Hindlimb muscle (tissue), 1 donor: ENCODE measurements around the gene HADHB. TPM values are rescaled to one million over a fixed set of nuclear protein-coding genes. Genes with fewer than 3 reads are reported as not detected.
"Not testable (repeated sequence)": the region's sequence is repeated elsewhere in the genome, so short reads cannot be mapped to it uniquely, and the experiment has no call there.

Experiments
- DNase-seq: peaks from one replicate; pipeline ENCODE4 v3.0.0-alpha.2; 2013
- polyA plus RNA-seq: library from polyadenylated mRNA; unstranded; fragments of 120-200 nt; gene quantifications from one replicate; pipeline ENCODE4 v1.2.1, GENCODE V29; 2013; ENCODE audit not compliant: insufficient read length

HADHB gene
- polyA plus RNA-seq, 1 donor, result 99.1 TPM

- DNase-seq, result no peak
Observed at GRCh38 chr2:26330604-26331003, 85.9 kb downstream of the HADHB start.

DNA sequence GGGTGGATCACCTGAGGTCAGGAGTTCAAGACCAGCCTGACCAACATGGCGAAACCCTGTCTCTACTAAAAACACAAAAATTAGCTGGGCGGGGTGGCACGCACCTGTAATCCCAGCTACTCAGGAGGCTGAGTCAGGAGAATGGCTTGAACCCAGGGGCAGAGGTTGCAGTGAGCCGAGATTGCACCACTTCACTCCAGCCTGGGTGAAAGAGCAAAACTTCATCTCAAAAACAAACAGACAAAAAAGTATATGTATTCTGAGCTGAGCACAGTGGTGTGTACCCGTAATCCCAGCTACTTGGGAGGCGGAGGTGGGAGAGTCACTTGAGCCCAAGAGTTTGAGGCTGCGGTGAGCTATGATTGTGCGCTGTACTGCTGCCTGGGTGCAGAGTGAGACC lies 86.6 kb downstream of the HADHB start:
- not testable (repeated sequence) for DNase-seq

DNA sequence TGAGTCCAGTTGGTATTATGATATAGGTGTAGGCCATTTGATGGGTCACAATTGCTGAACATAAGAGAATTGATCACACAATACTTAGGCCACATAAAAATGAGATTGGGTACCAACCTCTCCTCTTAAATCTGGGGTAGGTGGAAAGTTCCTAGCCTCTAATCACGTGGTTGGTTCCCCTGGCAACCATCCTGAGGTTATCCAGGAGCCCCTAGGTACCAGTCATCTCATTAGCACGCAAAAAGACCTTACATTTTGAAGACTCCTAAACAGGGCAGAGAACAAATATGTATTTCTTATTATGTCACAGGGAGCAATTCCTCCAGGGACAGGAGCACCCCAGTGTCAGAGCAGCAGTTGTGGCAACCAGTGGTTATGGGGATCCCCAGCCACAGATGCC lies 88.6 kb downstream of the HADHB start:
- DNase-seq, result no peak

DNA sequence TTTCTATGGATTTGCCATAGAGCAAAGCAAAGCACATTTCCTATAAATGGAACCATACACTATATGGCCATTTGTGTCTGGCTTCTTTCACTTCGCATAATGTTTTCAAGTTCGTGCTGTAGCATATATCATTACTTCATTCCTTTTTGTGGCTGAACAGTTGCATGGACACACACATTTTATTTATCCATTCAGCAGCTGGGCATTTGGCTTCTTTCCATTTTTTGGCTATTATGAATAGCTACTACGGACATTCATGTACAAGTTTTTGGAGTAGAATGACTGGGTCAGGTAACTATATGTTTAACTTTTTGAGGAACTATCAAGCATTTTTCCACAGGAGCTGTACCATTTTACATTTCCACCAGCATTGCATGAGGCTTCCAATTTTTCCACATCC lies 90.5 kb downstream of the HADHB start:
- peak; percentile 13 for DNase-seq

DNA sequence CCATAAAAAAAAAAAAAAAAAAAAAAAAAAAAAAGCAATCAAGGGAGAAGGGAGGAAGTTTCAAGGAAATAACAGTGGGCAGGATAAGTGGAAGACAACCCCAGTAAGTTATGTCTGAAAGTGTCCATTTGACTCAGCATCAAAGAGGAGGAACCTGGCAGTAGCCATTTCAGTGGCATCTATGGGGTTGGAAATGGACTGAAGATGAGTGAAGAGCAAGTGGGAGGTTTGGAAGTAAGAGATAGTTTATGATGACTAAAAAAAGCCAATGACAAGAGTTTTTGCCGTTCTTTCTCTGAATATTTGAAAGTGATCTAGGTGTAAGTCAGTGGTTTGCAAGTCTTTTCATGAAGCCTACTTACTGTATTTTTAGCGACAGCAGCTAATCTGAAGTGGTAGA lies 92.0 kb downstream of the HADHB start:
- no peak for DNase-seq

- no peak for DNase-seq
Observed at GRCh38 chr2:26337298-26337697, 92.6 kb downstream of the HADHB start.

Other genes starting within 250 kb of the HADHB start
- 95.1 TPM for gene RAB10, start 210.9 kb upstream of the HADHB start, polyA plus RNA-seq
- 5.2 TPM for gene GAREM2, start 71.9 kb upstream of the HADHB start, polyA plus RNA-seq
- gene HADHA, start 307 bp upstream of the HADHB start, polyA plus RNA-seq, result 211 TPM
- 9.3 TPM for gene SELENOI, start 101.2 kb downstream of the HADHB start, polyA plus RNA-seq
- 0.58 TPM for gene ADGRF3, start 101.8 kb downstream of the HADHB start, polyA plus RNA-seq
- not detected for gene DRC1, start 157.0 kb downstream of the HADHB start, polyA plus RNA-seq
- gene OTOF, start 233.2 kb downstream of the HADHB start, polyA plus RNA-seq, result 15.7 TPM